IMR-90 (cell line): ENCODE results near the gene RGP1. TPM values are rescaled to one million over a fixed set of nuclear protein-coding genes. Genes with fewer than 3 reads are reported as not detected.
A peak's percentile ranks its signal among the peaks of the same experiment; 100 is the strongest.

Experiments
- ATAC-seq: fragments of 200-7000 bp; cut with Tn5 transposase; 2 replicates; pipeline ENCODE4 v1.9.1; 2020; ENCODE audit warnings: low read depth, mild to moderate bottlenecking, moderate library complexity
- BruUV-seq: library from RNA; stranded (reverse); fragments of 400-500 nt; replicated peaks from 2 replicates; lab custom pipeline; 2021; lab: Mats Ljungman, UMichigan
- CTCF ChIA-PET: fragments of 300-600 bp; formaldehyde crosslinking; extraction: SDS; loops from one replicate; lab custom pipeline; 2021; ENCODE audit warnings: antibody characterized with exemption; lab: Yijun Ruan, JAX
- POLR2A ChIA-PET: fragments of 300-600 bp; sonication (Branson Sonifier 250); formaldehyde crosslinking; loops from one replicate; lab custom pipeline; 2022; ENCODE audit warnings: antibody characterized with exemption; ENCODE audit not compliant: unreplicated experiment; lab: Charles Lee
- DNase-seq: peaks from one replicate; pipeline ENCODE4 v3.0.0; 2013
- H2AFZ ChIP-seq: replicated peaks from 2 replicates; pipeline ENCODE3; 2013; ENCODE audit warnings: low read length, mild to moderate bottlenecking; ENCODE audit not compliant: poor library complexity
- H2AK5ac ChIP-seq: 2 replicates; pipeline ENCODE4 v1.6.1; 2013; ENCODE audit warnings: low read depth, low read length, inconsistent platforms
- H2AK9ac ChIP-seq: replicated peaks from 2 replicates; pipeline ENCODE3; 2013; ENCODE audit warnings: mild to moderate bottlenecking, low read depth, low read length, moderate library complexity; ENCODE audit not compliant: poor library complexity
- H2BK120ac ChIP-seq: 2 replicates; pipeline ENCODE4 v1.6.1; 2013; ENCODE audit warnings: low read depth, low read length, inconsistent platforms
- H2BK15ac ChIP-seq: 3 replicates; pipeline ENCODE4 v1.6.1; 2013; ENCODE audit warnings: low read depth, low read length, inconsistent platforms
- H2BK20ac ChIP-seq: 2 replicates; pipeline ENCODE4 v1.6.1; 2013; ENCODE audit warnings: low read depth, mild to moderate bottlenecking, inconsistent platforms, low read length, moderate library complexity
- H2BK5ac ChIP-seq: 2 replicates; pipeline ENCODE4 v1.6.1; 2013; ENCODE audit warnings: mild to moderate bottlenecking, low read depth, low read length, inconsistent platforms; ENCODE audit not compliant: poor library complexity, severe bottlenecking
- H3K14ac ChIP-seq: replicated peaks from 2 replicates; pipeline ENCODE4 v1.6.1; 2013; ENCODE audit warnings: low read depth, low read length, inconsistent platforms
- H3K18ac ChIP-seq: 2 replicates; pipeline ENCODE4 v1.6.1; 2013; ENCODE audit warnings: low read depth, low read length, control low read depth
- H3K23ac ChIP-seq: 2 replicates; pipeline ENCODE4 v1.6.1; 2013; ENCODE audit warnings: low read depth, low read length, inconsistent platforms
- H3K27ac ChIP-seq: 2 replicates; pipeline ENCODE4 v1.5.1; 2013; ENCODE audit warnings: mild to moderate bottlenecking, control low read depth, low read length; ENCODE audit not compliant: insufficient read depth
- H3K27me3 ChIP-seq: 2 replicates; pipeline ENCODE4 v1.6.1; 2013; ENCODE audit warnings: low read length; ENCODE audit not compliant: control insufficient read depth, insufficient read depth
- H3K36me3 ChIP-seq: 2 replicates; pipeline ENCODE4 v1.6.1; 2013; ENCODE audit warnings: low read length, mixed read lengths; ENCODE audit not compliant: control insufficient read depth, insufficient read depth
- H3K4ac ChIP-seq: 2 replicates; pipeline ENCODE4 v1.6.1; 2013; ENCODE audit warnings: low read depth, low read length, inconsistent platforms
- H3K4me1 ChIP-seq: 2 replicates; pipeline ENCODE4 v1.6.1; 2013; ENCODE audit warnings: low read length, mixed read lengths; ENCODE audit not compliant: control insufficient read depth, insufficient read depth
- H3K4me2 ChIP-seq: 2 replicates; pipeline ENCODE4 v1.6.1; 2013; ENCODE audit warnings: low read depth, mild to moderate bottlenecking, control low read depth, low read length, moderate library complexity
- H3K4me3 ChIP-seq: 2 replicates; pipeline ENCODE4 v1.5.1; 2013; ENCODE audit warnings: low read depth, mild to moderate bottlenecking, control low read depth, low read length, moderate library complexity; ENCODE audit not compliant: insufficient read depth
- H3K56ac ChIP-seq: 2 replicates; pipeline ENCODE4 v1.6.1; 2013; ENCODE audit warnings: low read length, inconsistent platforms; ENCODE audit not compliant: insufficient read depth; ENCODE audit errors: extremely low read depth
- H3K79me1 ChIP-seq, 2 experiments: 2 replicates each; pipeline ENCODE4 v1.6.1; 2013; ENCODE audit warnings: low read length in 2 of 2, inconsistent platforms in 1 of 2, low read depth in 1 of 2
- H3K9ac ChIP-seq: 2 replicates; pipeline ENCODE4 v1.6.1; 2013; ENCODE audit warnings: low read depth, low read length, control low read depth
- H3K9me1 ChIP-seq: 2 replicates; pipeline ENCODE4 v1.6.1; 2013; ENCODE audit warnings: low read length, inconsistent platforms; ENCODE audit not compliant: insufficient read depth
- H3K9me3 ChIP-seq: 2 replicates; pipeline ENCODE4 v1.6.1; 2013; ENCODE audit warnings: low read length; ENCODE audit not compliant: control insufficient read depth, insufficient read depth
- H4K20me1 ChIP-seq: 2 replicates; pipeline ENCODE4 v1.6.1; 2013; ENCODE audit warnings: low read length, inconsistent platforms; ENCODE audit not compliant: insufficient read depth
- H4K5ac ChIP-seq: 2 replicates; pipeline ENCODE4 v1.6.1; 2013; ENCODE audit warnings: mild to moderate bottlenecking, low read depth, low read length, control low read depth
- H4K8ac ChIP-seq, 2 experiments: 2 replicates each; pipeline ENCODE4 v1.6.1; 2013; ENCODE audit warnings: low read depth in 2 of 2, low read length in 2 of 2, control low read depth in 1 of 2, inconsistent platforms in 1 of 2
- H4K91ac ChIP-seq: 2 replicates; pipeline ENCODE4 v1.6.1; 2013; ENCODE audit warnings: low read depth, low read length, inconsistent platforms; ENCODE audit not compliant: insufficient read depth
- CEBPB ChIP-seq: IDR thresholded peaks from 2 replicates; pipeline ENCODE4 v1.6.1; 2012; ENCODE audit warnings: low read depth, low read length, improper control_type of control experiment
- CHD1 ChIP-seq: IDR thresholded peaks from 2 replicates; pipeline ENCODE4 v1.6.1; 2012; ENCODE audit warnings: low read depth, low read length, improper control_type of control experiment
- CTCF ChIP-seq: conservative IDR thresholded peaks from 2 replicates; pipeline ENCODE4 v1.5.1; 2012; ENCODE audit warnings: mild to moderate bottlenecking, low read depth, low read length, improper control_type of control experiment
- ELK1 ChIP-seq: fragments of 150-350 bp; IDR thresholded peaks from 2 replicates; pipeline ENCODE4 v1.6.1; 2016; ENCODE audit warnings: low read depth, mild to moderate bottlenecking, low read length, moderate library complexity, borderline replicate concordance
- MAFK ChIP-seq: IDR thresholded peaks from 2 replicates; pipeline ENCODE4 v1.6.1; 2012; ENCODE audit warnings: low read depth, low read length, improper control_type of control experiment
- MAZ ChIP-seq: IDR thresholded peaks from 2 replicates; pipeline ENCODE4 v1.6.1; 2012; ENCODE audit warnings: low read depth, mild to moderate bottlenecking, low read length, improper control_type of control experiment, moderate library complexity, borderline replicate concordance
- MXI1 ChIP-seq: IDR thresholded peaks from 2 replicates; pipeline ENCODE4 v1.6.1; 2012; ENCODE audit warnings: low read depth, mild to moderate bottlenecking, low read length, moderate library complexity, borderline replicate concordance
- POLR2A ChIP-seq: IDR thresholded peaks from 2 replicates; pipeline ENCODE4 v1.6.1; 2012; ENCODE audit warnings: mild to moderate bottlenecking, low read depth, low read length
- RCOR1 ChIP-seq: IDR thresholded peaks from 2 replicates; pipeline ENCODE4 v1.6.1; 2012; ENCODE audit warnings: mild to moderate bottlenecking, low read length, improper control_type of control experiment; ENCODE audit not compliant: insufficient replicate concordance
- RFX5 ChIP-seq: IDR thresholded peaks from 2 replicates; pipeline ENCODE4 v1.8.0; 2012; ENCODE audit warnings: low read depth, mild to moderate bottlenecking, low read length, moderate library complexity
- WGBS, 2 experiments: methylation state at CpG; one replicate each; pipeline versions ENCODE4 v1.1.5 to v1.1.7; 2013; ENCODE audit warnings: missing lambda C conversion rate in 2 of 2; ENCODE audit not compliant: insufficient read length in 1 of 2; ENCODE audit errors: extremely low coverage in 2 of 2; 5-methylcytosine and 5-hydroxymethylcytosine counted together
- dilution Hi-C: fragments of 300-500 bp; cut with HindIII; formaldehyde crosslinking; loops from one replicate; pipeline ENCODE4 v1.14.3; 2018; ENCODE audit warnings: low sequenced_read_pairs; ENCODE audit not compliant: unreplicated experiment
- in situ Hi-C: fragments of 300-500 bp; cut with MboI; formaldehyde crosslinking; loops from 3 replicates; pipeline ENCODE4 v1.14.3; 2019; ENCODE audit warnings: low sequenced_read_pairs, inconsistent platforms, mixed read lengths
- intact Hi-C: fragments of 100-400 bp; cut with micrococcal nuclease; formaldehyde crosslinking; loops from 2 replicates; pipeline ENCODE4 v1.10.0; 2022
- polyA plus RNA-seq, 3 experiments: library from polyadenylated mRNA; depleted of rRNA; stranded (reverse); fragments of >200 nt; gene quantifications; 2 replicates each; pipeline ENCODE4 v1.2.3, GENCODE V29; 2012; ENCODE audit warnings: low replicate concordance in 1 of 3
- total RNA-seq: library from RNA; depleted of rRNA; stranded (reverse); fragments of >200 nt; gene quantifications from 2 replicates; pipeline ENCODE4 v1.2.3, GENCODE V29; 2012

RGP1 gene
- total and polyA plus RNA-seq, 2 of the 4 experiments (the other 2 are of a cell fraction): 10.2 to 14.3 TPM

- peak overlapping the region; percentile 98 for H3K18ac ChIP-seq
- peak overlapping the region; percentile 98 for H2AK5ac ChIP-seq
- DNase-seq (peak; percentile 90), ATAC-seq (peak; percentile 31)
- peak overlapping the region; percentile 92 to 99 for H4K8ac ChIP-seq
- H3K27ac ChIP-seq: peak overlapping the region; percentile 90
- H4K20me1 ChIP-seq: peaks cover 40% of the 10 kb centered on the region
- H3K14ac ChIP-seq: peak overlapping the region; percentile 100
- WGBS, 2 experiments: 0% methylated on average over 1 of the region's 10 CpGs; no CpG with 5 or more reads in 1 of the 2 experiments
- H2BK15ac ChIP-seq: peak overlapping the region; percentile 97
- POLR2A ChIA-PET: interaction anchor here (0.6 to 2.8 kb wide), 14 partner anchors 11 to 98 kb away, joined by 3 to 23 read pairs (median 4); partner anchors contain the start of genes CA9, CCDC107, RMRP and TPM2
- dilution Hi-C loops: no loop called here
- H3K56ac ChIP-seq: peak overlapping the region; percentile 100
- peak overlapping the region; percentile 99 for H3K4ac ChIP-seq
- peak overlapping the region; percentile 41 for H3K4me3 ChIP-seq
- H2BK5ac ChIP-seq: peak overlapping the region; percentile 96
- no peaks in the 10 kb centered on the region for H3K27me3 ChIP-seq
- H3K4me1 ChIP-seq: peaks cover 25% of the 10 kb centered on the region
- peak overlapping the region; percentile 100 for H4K91ac ChIP-seq
- H3K23ac ChIP-seq: peak overlapping the region; percentile 100
- peak overlapping the region; percentile 99 for H2BK20ac ChIP-seq
- no peaks in the 10 kb centered on the region for H3K9me3 ChIP-seq
- peaks cover 24 to 73% of the 10 kb centered on the region in 2 experiments for H3K79me1 ChIP-seq
- H2AFZ ChIP-seq: peak overlapping the region; percentile 5
- TF ChIP-seq MAFK (no peak), POLR2A (peak; percentile 93), ELK1 (no peak), CEBPB (peak; percentile 94), RCOR1 (peak; percentile 38), MAZ (peak; percentile 62; the same call in 1 of the 2 replicates), CHD1 (peak; percentile 47; the same call in 1 of the 2 replicates), MXI1 (0 out of 2 replicates have a peak, but pooled peaks have one; percentile 17), CTCF (no peak), RFX5 (0 out of 2 replicates have a peak, but pooled peaks have one; percentile 29)
- H4K5ac ChIP-seq: peak overlapping the region; percentile 99
- peak overlapping the region; percentile 98 for H2BK120ac ChIP-seq
- H3K36me3 ChIP-seq: peaks cover 25% of the 10 kb centered on the region
- in situ Hi-C loops: no loop called here
- peak overlapping the region; percentile 94 for H2AK9ac ChIP-seq
- CTCF ChIA-PET: interaction anchor here (1.1 to 1.8 kb wide), 4 partner anchors 8 to 69 kb away, joined by 3 to 6 read pairs (median 4); no protein-coding TSS in a partner anchor
- H3K4me2 ChIP-seq: peak overlapping the region; percentile 91
- BruUV-seq: TSS peak; percentile 84
- intact Hi-C loops: loop anchor here (1.0 to 2.0 kb wide), 2 partner anchors 38 to 70 kb away; partner anchors contain the start of genes CCDC107 and RMRP
- peaks cover 5% of the 10 kb centered on the region; the same call in 1 of the 2 replicates for H3K9me1 ChIP-seq
- peak overlapping the region; percentile 90 for H3K9ac ChIP-seq
These were observed 20.8 kb upstream of the RGP1 start for GRCh38 chr9:35728041-35728971.
